HG02852 (cell line): Measurements from ENCODE around the gene PLD5.
A peak's percentile ranks its signal among the peaks of the same experiment; 100 is the strongest.
"Not testable (repeated sequence)": the region's sequence is repeated elsewhere in the genome, so short reads cannot be mapped to it uniquely, and the experiment has no call there.

Experiments
- ATAC-seq: cut with Tn5 transposase; IDR thresholded peaks from one replicate; pipeline ENCODE4 v1.9.1; 2021; ENCODE audit warnings: mild to moderate bottlenecking, moderate library complexity; ENCODE audit not compliant: unreplicated experiment

PLD5 gene

GRCh38 chr1:242185731-242186130 is 338.8 kb downstream of the PLD5 start:
- ATAC-seq, result no peak

DNA sequence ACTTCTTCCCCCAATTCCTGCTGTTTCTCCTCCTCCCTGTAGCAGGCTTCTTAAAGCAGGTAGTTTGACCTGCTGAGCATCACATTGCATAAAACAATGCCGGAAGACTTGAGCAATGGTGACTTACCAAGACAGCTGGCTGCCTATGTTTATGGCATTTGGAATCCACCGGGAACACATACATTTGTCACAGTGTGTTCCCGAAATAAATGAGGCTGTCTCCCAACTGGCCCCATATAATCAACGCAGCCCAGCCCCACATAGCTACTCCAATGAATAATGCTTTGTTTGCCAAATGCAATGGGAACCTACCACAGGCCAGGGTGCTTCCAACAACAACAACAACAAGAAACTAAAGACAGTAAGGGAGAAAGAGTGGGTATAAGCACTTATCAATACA is 339.5 kb downstream of the PLD5 start:
- no peak for ATAC-seq

GRCh38 chr1:242179767-242180166 is 344.7 kb downstream of the PLD5 start:
- ATAC-seq, result peak; percentile 83

DNA sequence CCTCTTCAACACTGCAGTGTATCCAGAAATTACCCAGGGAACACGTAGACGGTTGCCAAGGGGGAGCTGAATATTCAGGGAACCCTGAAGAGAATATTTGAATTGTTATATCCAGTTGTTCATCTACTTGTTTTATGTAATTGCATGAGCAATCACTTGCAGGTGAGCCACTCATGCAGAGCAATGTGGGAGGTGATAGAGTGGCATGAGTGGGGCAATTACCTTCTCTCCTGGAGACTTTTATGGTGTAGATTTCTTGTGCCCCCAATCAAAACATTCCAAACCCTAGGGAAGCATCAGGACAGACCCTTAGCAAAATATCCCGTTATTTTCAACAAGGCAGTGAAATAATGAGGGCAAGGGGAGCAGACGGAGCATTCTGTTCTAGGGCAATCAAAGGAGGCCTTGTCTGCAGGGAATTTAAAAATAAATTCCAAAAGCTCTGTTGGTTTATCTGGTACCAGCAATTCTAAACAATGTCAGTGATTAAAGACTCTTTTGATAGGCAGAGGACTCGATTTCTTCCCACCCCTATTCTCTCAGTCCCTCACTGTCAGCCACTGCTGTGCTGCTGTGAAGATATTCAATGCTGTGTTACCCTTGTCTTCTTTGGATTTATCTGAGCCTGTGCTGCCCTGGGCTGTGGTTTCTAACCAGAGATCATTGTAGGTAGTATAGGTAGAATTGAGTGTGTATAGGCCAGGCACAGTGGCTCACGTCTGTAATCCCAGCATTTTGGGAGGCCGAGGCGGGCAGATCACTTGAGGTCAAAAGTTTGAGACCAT is 345.4 kb downstream of the PLD5 start:
- ATAC-seq, result no peak

GRCh38 chr1:242178436-242178835 is 346.1 kb downstream of the PLD5 start:
- ATAC-seq, result no peak

- no peak for ATAC-seq
Observed at GRCh38 chr1:242162140-242162539, 362.4 kb downstream of the PLD5 start.

DNA sequence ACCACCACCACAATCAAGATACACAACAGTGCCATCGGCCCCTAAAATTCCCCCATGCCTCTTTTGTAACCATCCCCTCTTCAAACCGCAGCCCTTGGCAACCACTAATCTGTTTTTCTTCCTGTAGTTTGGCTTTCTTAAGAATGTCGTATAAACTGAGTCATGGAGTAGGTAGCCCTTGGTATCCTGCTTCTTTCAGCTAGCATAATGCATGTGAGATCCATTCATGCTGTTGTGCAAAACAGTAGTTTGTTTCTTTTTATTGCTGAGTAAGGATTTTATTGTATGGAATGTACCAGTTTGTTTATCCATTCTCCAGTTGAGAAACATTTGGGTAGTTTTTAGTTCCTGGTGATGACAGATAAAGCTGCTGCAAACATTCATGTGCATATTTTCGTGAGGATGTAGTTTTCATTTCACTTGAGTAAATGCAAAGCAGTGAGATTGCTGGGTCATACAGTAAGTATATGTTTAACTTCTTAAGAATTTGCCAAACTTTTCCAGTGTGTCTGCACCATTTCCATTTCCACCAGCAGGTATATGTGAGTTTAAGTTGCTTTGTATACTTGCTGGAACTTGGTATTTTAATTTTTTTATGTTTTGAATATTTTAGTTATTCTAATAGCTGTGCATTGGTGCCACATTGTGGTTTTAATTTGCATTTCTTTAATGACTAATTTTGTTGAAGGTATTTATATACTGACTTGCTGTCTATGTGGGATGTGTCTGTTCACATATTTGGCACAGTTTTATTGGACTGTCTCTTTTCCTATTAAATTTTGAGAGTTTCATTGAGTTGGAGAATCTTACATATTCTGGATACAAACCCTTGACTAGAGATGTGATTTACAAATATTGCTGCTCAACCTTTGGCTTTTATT is 377.2 kb downstream of the PLD5 start:
- ATAC-seq, result no peak

- no peak for ATAC-seq
Observed at GRCh38 chr1:242146652-242147051, 377.8 kb downstream of the PLD5 start.

- no peak for ATAC-seq
Observed at GRCh38 chr1:242140836-242141235, 383.7 kb downstream of the PLD5 start.

DNA sequence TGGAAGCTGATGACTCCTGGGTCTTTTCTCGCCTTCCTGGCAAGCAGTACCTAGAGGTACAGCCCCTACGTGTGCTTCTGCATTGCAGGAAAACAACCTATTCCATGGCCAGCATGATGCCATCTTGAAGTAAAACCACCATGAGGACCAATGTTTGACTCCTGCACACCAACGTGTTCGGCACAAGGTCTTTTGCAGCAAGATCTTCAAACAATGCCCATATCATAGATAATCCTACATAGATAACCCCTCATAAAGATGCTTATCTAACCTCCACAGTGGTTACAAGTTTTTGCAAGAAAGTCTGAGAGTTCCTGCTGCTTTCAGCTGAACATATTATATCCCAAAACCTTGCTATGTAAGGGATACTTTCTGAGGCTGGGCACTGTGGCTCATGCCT is 384.5 kb downstream of the PLD5 start:
- ATAC-seq, result no peak

DNA sequence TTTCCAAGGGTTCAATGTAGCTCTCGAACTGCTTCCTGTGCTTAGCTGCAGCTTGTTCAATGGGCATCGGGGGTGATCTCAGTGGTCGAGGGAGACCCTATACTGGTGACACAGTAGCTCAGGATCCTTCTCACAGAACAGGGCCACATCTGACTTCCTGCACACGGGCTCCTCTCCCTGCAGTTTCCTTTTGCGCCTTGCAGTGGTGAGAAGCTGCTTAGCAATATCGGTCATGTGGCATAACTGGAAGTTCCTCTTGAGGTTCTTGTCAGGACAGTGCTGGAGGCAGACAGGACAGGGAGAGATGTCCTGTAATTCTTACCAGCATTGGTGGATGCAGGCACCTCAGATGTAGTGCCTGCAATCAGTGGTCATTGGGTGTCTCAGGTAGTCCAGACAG is 385.1 kb downstream of the PLD5 start:
- ATAC-seq, result peak; percentile 62

DNA sequence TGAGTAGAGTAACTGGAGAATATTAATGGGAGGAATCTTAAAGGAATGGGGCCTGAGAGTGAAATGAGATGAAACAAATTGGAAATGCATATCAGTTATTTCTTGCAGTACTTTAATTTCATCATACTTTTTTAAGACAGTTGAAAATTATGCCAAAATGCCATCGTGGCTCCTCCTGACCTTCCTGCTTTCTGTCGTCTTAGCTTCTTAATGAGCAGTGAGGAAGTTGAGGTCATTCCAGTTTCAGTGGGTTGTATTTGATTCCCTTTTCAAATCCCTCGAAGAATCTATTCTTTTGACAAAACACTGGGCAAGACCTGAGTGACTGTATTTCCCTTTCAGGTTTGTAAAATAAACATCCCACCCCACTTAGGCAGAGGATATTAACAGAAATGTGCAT is 390.7 kb downstream of the PLD5 start:
- no peak for ATAC-seq

DNA sequence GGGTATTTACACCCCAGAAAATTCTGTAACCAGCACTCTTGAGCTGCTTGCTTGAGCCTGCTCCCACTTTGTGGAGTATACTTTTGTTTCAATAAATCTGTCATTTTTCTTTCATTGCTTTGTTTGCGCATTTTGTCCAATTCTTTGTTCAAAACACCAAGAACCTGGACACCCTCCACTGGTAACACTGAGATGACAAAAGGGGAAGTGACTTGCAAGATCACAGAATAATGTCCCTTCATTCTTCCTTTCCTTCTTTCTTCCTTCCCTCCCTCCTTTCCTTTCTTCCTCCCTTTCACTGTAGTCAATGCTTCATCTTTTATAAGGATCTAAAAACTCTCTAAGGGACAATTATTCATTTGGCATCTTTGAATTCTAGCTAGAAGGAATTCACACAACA is 391.1 kb downstream of the PLD5 start:
- no peak for ATAC-seq

- ATAC-seq, result no peak
Observed at GRCh38 chr1:242132121-242132817, 392.2 kb downstream of the PLD5 start.

DNA sequence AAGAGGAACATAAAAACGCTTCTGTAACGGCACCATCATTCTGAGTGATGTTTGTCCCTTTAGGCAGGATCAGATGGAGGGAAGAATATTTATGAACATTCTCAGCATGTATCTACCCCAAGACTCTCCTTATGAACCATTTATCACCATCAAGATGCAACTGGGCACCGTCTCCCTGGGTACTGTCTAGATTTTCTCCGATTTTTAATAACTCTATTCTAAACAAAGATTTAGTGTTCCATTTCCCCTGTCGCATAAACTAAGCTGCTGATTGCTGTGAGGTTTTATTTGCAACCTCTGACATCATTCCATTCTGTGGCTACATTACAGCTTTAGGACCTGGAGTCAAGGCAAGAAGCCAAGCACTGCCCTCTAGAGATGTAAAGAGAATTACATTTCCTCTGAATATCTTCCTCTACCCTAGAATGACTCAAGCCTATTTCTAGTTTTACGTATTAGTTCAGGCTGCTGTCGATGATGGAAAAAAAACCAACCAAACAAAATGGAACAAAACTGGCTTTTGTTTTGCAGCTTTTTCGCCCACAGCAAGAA is 395.5 kb downstream of the PLD5 start:
- no peak for ATAC-seq

DNA sequence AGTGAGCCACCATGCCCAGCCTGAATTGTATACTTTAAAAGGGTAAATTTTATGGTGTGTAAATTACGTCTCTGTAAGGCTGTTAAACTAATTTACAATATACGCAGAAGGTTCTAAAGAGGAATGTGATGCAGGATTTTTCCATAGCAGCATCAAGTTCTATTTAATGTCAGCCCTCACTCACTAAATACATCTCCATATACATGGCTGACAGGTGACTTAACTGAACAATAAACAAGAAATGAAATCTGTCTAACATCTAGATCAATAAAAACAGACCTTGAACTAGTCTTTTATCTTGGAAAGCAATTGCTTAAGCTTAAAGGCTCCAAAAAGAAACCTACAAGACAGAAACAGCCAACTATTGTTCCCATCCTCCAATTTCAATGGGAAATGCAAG is 404.1 kb downstream of the PLD5 start:
- ATAC-seq, result no peak

DNA sequence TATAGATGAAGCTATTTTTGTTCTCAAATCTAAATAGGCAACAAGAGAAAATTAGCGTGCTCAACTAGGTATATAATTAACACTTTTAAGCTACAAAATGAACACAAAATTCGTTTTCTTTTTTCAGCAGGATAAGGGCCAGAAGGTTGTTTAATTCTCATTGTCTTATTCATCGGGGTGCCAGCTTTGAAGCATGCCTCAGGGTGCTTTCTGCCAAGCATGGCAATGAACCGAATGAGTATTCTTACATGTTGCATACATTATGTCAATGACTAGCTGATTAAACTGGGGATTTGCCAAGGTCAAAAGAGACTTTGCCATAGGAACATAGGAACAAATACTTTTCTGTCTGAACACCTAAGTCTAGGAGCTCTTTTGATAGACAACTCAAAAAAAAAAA is 423.6 kb downstream of the PLD5 start:
- ATAC-seq, result no peak

GRCh38 chr1:242097283-242097682 is 427.2 kb downstream of the PLD5 start:
- ATAC-seq, result not testable (repeated sequence)

DNA sequence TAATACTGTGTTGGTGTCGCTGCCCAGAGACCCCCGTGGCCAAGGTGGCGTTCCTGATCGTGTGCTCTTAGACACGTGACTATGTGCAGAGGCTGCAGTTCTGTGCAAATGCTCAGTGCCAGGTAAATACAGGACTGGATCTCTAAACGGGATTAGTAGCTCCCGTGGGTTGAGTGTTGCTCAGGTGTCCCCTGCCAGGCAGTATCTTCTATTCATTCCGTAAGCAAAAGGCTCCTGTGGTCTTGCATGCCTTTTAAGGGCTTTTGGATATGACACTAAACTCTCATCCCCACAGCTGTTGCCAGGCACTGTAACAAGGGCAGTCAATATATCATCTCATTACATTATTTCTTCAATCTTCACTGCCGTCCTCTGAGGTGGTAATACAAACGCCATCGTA is 431.4 kb downstream of the PLD5 start:
- ATAC-seq, result no peak

- ATAC-seq, result no peak
Observed at GRCh38 chr1:242089911-242090310, 434.6 kb downstream of the PLD5 start.

- no peak for ATAC-seq
Observed at GRCh38 chr1:242088875-242089274, 435.6 kb downstream of the PLD5 start.
